Brain microvascular endothelial cell (primary cell): ENCODE measurements around the gene LRRC43.

ENCODE experiments used
- DNase-seq: peaks from one replicate; pipeline ENCODE4 v3.0.0-alpha.2; 2020
- H3K27ac ChIP-seq: fragments of 250-450 bp; sonication (Bioruptor Pico); 2 replicates; pipeline ENCODE4 v1.5.1; 2020; ENCODE audit warnings: mild to moderate bottlenecking, moderate library complexity
- H3K27me3 ChIP-seq: fragments of 250-450 bp; sonication (Bioruptor Pico); replicated peaks from 2 replicates; pipeline ENCODE4 v1.5.1; 2020; ENCODE audit warnings: mild to moderate bottlenecking
- H3K36me3 ChIP-seq: fragments of 250-450 bp; sonication (Bioruptor Pico); replicated peaks from 2 replicates; pipeline ENCODE4 v1.5.1; 2020; ENCODE audit warnings: mild to moderate bottlenecking
- H3K4me3 ChIP-seq: 2 replicates; pipeline ENCODE4 v1.5.1; 2011; ENCODE audit warnings: low read depth, mild to moderate bottlenecking, control low read depth, low read length, moderate library complexity
- CTCF ChIP-seq: IDR thresholded peaks from 2 replicates; pipeline ENCODE4 v1.5.1; 2011; ENCODE audit warnings: low read depth, mild to moderate bottlenecking, moderate library complexity, low read length, control low read depth, inconsistent platforms; ENCODE audit errors: missing control alignments
- in situ Hi-C: cut with HindIII; loops from 2 replicates; pipeline ENCODE4 v1.10.0; 2017; ENCODE audit warnings: low sequenced_read_pairs, low pct_ligation_motif_present

LRRC43 gene

DNA sequence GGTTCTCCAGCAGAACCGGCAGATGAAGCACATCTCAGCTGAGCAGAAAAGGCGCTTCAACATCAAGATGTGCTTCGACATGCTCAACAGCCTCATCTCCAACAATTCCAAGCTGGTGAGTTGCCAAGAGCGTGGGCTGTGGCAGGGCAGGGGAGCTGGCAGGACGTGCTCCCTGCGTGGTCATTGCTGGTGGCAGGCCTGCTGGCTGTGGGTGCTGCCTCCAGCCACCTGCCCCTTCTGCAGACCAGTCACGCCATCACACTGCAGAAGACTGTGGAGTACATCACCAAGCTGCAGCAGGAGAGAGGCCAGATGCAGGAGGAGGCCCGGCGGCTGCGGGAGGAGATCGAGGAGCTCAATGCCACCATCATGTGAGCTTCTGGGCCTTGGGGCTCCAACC is 44.7 kb upstream of the LRRC43 start:
- DNase-seq, result no peak
- Histone ChIP-seq H3K4me3 (no peak overlapping the region), H3K36me3 (peaks cover 81% of the 10 kb centered on the region), H3K27ac (no peak overlapping the region), H3K27me3 (no peaks in the 10 kb centered on the region)
- TF ChIP-seq CTCF, result no peak
- in situ Hi-C loops, result no loop called here

- no peak overlapping the region for H3K27ac ChIP-seq
- H3K27me3 ChIP-seq, result no peaks in the 10 kb centered on the region
- TF ChIP-seq CTCF, result no peak
- H3K4me3 ChIP-seq, result no peak overlapping the region
- peaks cover 81% of the 10 kb centered on the region for H3K36me3 ChIP-seq
- no peak for DNase-seq
- in situ Hi-C loops, result no loop called here
These were observed 44.3 kb upstream of the LRRC43 start for GRCh38 chr12:122138616-122139015.

DNA sequence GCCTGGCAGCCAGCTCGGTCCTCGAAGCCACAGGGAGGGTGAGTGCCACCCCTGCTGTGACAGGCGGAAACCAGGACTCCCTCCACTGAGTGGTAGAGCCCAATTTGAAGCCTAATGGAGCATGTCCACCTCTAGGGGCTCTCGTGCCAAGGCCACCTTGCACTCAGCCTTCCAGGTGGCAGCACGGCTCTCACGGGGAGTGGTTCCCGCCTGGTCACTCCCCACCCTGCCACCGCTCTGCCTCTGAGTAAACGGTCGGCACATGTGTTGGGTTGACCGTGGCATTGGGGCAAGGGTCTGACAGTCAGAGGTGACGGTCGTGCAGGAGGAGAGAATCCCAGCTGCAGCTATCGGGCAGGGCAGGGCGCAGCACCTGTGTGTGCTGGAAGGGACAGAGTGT is 43.7 kb upstream of the LRRC43 start:
- no peak for DNase-seq
- no peak overlapping the region for H3K27ac ChIP-seq
- in situ Hi-C loops, result no loop called here
- H3K36me3 ChIP-seq, result peaks cover 75% of the 10 kb centered on the region
- no peak for TF ChIP-seq CTCF
- no peak overlapping the region for H3K4me3 ChIP-seq
- no peaks in the 10 kb centered on the region for H3K27me3 ChIP-seq

DNA sequence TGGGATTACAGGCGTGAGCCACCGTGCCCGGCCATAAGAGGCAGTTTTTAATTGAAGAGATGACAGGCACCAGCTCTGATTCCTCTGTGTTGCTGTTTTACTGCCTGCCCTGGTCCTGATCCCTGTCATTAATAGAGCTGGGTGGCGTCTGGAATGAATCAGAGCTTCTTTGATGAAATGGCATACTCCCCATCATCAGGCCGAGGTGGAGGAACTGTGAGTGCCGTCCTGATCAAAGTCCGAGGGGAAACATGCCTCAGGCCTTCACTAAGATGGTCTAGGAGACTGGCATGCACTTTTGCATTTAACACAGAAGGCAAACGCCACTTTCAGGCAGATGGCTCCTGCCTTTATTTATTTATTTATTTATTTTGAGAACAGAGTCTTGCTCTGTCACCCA is 43.0 kb upstream of the LRRC43 start:
- in situ Hi-C loops, result no loop called here
- no peak for DNase-seq
- Histone ChIP-seq H3K4me3 (no peak overlapping the region), H3K27ac (no peak overlapping the region), H3K27me3 (no peaks in the 10 kb centered on the region), H3K36me3 (peaks cover 69% of the 10 kb centered on the region)
- no peak for TF ChIP-seq CTCF

DNA sequence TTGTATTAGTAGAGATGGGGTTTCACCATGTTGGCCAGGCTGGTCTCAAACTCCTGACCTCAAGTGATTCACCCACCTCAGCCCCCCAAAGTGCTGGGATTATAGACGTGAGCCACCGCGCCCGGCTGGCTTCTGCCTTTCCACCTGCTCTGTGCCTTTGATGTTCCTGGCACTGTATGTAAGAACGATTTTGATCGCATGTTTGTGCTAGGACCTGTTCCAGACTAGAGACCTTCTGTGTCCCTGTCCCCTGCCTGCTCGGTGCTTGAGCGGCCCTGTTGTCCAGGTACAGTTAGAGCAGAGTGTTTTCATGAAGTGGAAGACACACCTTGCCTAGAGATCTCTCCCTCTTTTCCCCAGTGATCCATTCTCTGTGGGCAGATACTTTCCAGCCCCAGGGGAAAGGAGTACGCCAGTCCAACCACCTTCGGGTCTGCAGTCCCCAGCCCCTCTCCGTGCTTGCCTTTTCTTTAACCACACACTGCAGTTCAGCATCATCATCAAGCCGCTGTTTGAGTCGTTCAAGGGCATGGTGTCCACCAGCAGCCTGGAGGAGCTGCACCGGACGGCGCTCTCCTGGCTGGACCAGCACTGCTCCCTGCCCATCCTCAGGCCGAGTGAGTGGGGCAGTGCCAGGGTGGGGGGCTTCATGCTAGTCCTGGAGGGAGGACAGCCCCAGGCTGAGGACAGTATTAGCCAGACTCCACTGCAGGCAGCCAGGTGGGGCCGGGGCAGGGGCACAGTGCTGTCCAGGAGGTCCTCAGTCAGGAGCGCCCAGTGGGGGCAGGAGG is 42.3 kb upstream of the LRRC43 start:
- peaks cover 62% of the 10 kb centered on the region for H3K36me3 ChIP-seq
- in situ Hi-C loops, result no loop called here
- H3K27ac ChIP-seq, result no peak overlapping the region
- TF ChIP-seq CTCF, result no peak
- no peak for DNase-seq
- no peak overlapping the region for H3K4me3 ChIP-seq
- H3K27me3 ChIP-seq, result no peaks in the 10 kb centered on the region
